PC-9 (cell line): Measurements from ENCODE around the gene CBX2. TPM values are rescaled to one million over a fixed set of nuclear protein-coding genes. Genes with fewer than 3 reads are reported as not detected.

Source experiments
- BruUV-seq: library from RNA; stranded (reverse); fragments of 400-500 nt; replicated peaks from 2 replicates; lab custom pipeline; 2021; lab: Mats Ljungman, UMichigan
- CTCF ChIA-PET: fragments of 300-600 bp; sonication (Branson Sonifier 250); formaldehyde crosslinking; loops from one replicate; lab custom pipeline; 2022; ENCODE audit warnings: antibody characterized with exemption; lab: Charles Lee
- POLR2A ChIA-PET: fragments of 300-600 bp; sonication (Branson Sonifier 250); formaldehyde crosslinking; loops from one replicate; lab custom pipeline; 2022; ENCODE audit warnings: antibody characterized with exemption; ENCODE audit not compliant: unreplicated experiment; lab: Charles Lee
- DNase-seq, 2 experiments: peaks; one replicate each; pipeline versions ENCODE4 v3.0.0 to v3.0.0-alpha.2; 2015 to 2022; ENCODE audit warnings: mixed read lengths in 1 of 2
- H2AFZ ChIP-seq: fragments of 200-600 bp; sonication (generic); 2 replicates; pipeline ENCODE4 v1.8.1; 2017; ENCODE audit warnings: antibody characterized with exemption
- H3F3A ChIP-seq: fragments of 200-600 bp; sonication (generic); 2 replicates; pipeline ENCODE4 v1.8.1; 2017; ENCODE audit warnings: antibody characterized with exemption, mild to moderate bottlenecking, low read depth; ENCODE audit not compliant: insufficient read depth
- H3K27ac ChIP-seq: fragments of 200-600 bp; sonication (generic); 2 replicates; pipeline ENCODE4 v1.6.1; 2016; ENCODE audit warnings: mixed run types
- H3K27me3 ChIP-seq: fragments of 200-600 bp; sonication (generic); 2 replicates; pipeline ENCODE4 v1.6.1; 2016; ENCODE audit warnings: low read depth, mixed run types; ENCODE audit not compliant: insufficient read depth
- H3K36me3 ChIP-seq: fragments of 200-600 bp; sonication (generic); 2 replicates; pipeline ENCODE4 v1.6.1; 2016; ENCODE audit warnings: low read depth, mixed run types
- H3K4me1 ChIP-seq: fragments of 200-600 bp; sonication (generic); replicated peaks from 2 replicates; pipeline ENCODE4 v1.6.1; 2016; ENCODE audit warnings: mixed run types; ENCODE audit not compliant: insufficient read depth
- H3K4me2 ChIP-seq: fragments of 200-600 bp; sonication (generic); 2 replicates; pipeline ENCODE4 v1.6.1; 2017; ENCODE audit warnings: mixed run types
- H3K4me3 ChIP-seq: fragments of 200-600 bp; sonication (generic); 2 replicates; pipeline ENCODE4 v1.6.1; 2016; ENCODE audit warnings: mixed run types
- H3K79me2 ChIP-seq: fragments of 200-600 bp; sonication (generic); 2 replicates; pipeline ENCODE4 v1.6.1; 2017; ENCODE audit warnings: low read depth, mixed run types
- H3K9me2 ChIP-seq: fragments of 200-600 bp; sonication (generic); 2 replicates; pipeline ENCODE4 v1.8.1; 2017; ENCODE audit warnings: mild to moderate bottlenecking; ENCODE audit not compliant: insufficient read depth
- H3K9me3 ChIP-seq: fragments of 200-600 bp; sonication (generic); 2 replicates; pipeline ENCODE4 v1.8.1; 2016; ENCODE audit warnings: low read depth; ENCODE audit not compliant: insufficient read depth
- H4K20me1 ChIP-seq: fragments of 200-600 bp; sonication (generic); 2 replicates; pipeline ENCODE4 v1.8.1; 2017; ENCODE audit not compliant: insufficient read depth
- CTCF ChIP-seq: fragments of 200-600 bp; sonication (generic); conservative IDR thresholded peaks from 2 replicates; pipeline ENCODE4 v1.6.1; 2017; ENCODE audit warnings: mixed run types, antibody characterized with exemption, mild to moderate bottlenecking, moderate library complexity
- EZH2 ChIP-seq: fragments of 200-600 bp; sonication (generic); IDR thresholded peaks from 2 replicates; pipeline ENCODE4 v1.8.0; 2017; ENCODE audit warnings: antibody characterized with exemption, low read depth
- intact Hi-C: fragments of 100-400 bp; cut with micrococcal nuclease; formaldehyde crosslinking; loops from one replicate; pipeline ENCODE4 v1.10.0; 2022; ENCODE audit not compliant: unreplicated experiment
- total RNA-seq: library from RNA; stranded (reverse); gene quantifications from 2 replicates; pipeline ENCODE4 v1.2.3, GENCODE V29; 2021

Gene CBX2
- total RNA-seq, 1 experiment from 2014 or later, result 32.6 TPM

GRCh38 chr17:79789943-79790804, 12.2 kb downstream of the CBX2 start:
- POLR2A ChIA-PET, result no interaction called here
- Histone ChIP-seq H2AFZ (no peak overlapping the region), H3K9me3 (no peaks in the 10 kb centered on the region), H3K36me3 (no peaks in the 10 kb centered on the region), H3K27ac (no peak overlapping the region), H3K79me2 (no peaks in the 10 kb centered on the region), H3K27me3 (no peaks in the 10 kb centered on the region), H3K9me2 (no peaks in the 10 kb centered on the region), H3K4me1 (no peaks in the 10 kb centered on the region), H4K20me1 (no peaks in the 10 kb centered on the region), H3K4me3 (no peak overlapping the region), H3F3A (peaks cover 7% of the 10 kb centered on the region; the same call in 1 of the 2 replicates), H3K4me2 (peak overlapping the region; percentile 40; the same call in 1 of the 2 replicates)
- no peak for TF ChIP-seq EZH2
- peak; percentile 73 for TF ChIP-seq CTCF
- BruUV-seq, result no TSS peak
- intact Hi-C loops, result no loop called here
- peak in 1 of 2 experiments; percentile 50 for DNase-seq
- CTCF ChIA-PET, result interaction anchor here (0.6 kb wide), 1 partner anchor 44 kb away, joined by 9 read pairs; no protein-coding TSS in a partner anchor

GRCh38 chr17:79790805-79791734, 13.1 kb downstream of the CBX2 start:
- intact Hi-C loops, result no loop called here
- no peak for TF ChIP-seq EZH2
- no peak for TF ChIP-seq CTCF
- H3K27me3 ChIP-seq, result no peaks in the 10 kb centered on the region
- H3F3A ChIP-seq, result peaks cover 7% of the 10 kb centered on the region; the same call in 1 of the 2 replicates
- H3K4me1 ChIP-seq, result peaks cover 4% of the 10 kb centered on the region; the same call in 1 of the 2 replicates
- no peak overlapping the region for H3K27ac ChIP-seq
- H3K9me2 ChIP-seq, result no peaks in the 10 kb centered on the region
- H3K4me3 ChIP-seq, result no peak overlapping the region
- ChIA-PET CTCF (interaction anchor here (0.7 kb wide), 1 partner anchor 199 kb away, joined by 4 read pairs; no protein-coding TSS in a partner anchor), POLR2A (no interaction called here)
- no peaks in the 10 kb centered on the region for H4K20me1 ChIP-seq
- DNase-seq, result no peak
- no peak overlapping the region for H2AFZ ChIP-seq
- no peaks in the 10 kb centered on the region for H3K9me3 ChIP-seq
- no peak overlapping the region for H3K4me2 ChIP-seq
- no TSS peak for BruUV-seq
- no peaks in the 10 kb centered on the region for H3K36me3 ChIP-seq
- peaks cover 4% of the 10 kb centered on the region; the same call in 1 of the 2 replicates for H3K79me2 ChIP-seq

- BruUV-seq, result no TSS peak
- H3K27ac ChIP-seq, result no peak overlapping the region
- peaks cover 6% of the 10 kb centered on the region; the same call in 1 of the 2 replicates for H3K4me1 ChIP-seq
- DNase-seq, result no peak
- H3F3A ChIP-seq, result peaks cover 7% of the 10 kb centered on the region; the same call in 1 of the 2 replicates
- no peak for TF ChIP-seq EZH2
- no peak for TF ChIP-seq CTCF
- no peaks in the 10 kb centered on the region for H4K20me1 ChIP-seq
- no peak overlapping the region for H2AFZ ChIP-seq
- intact Hi-C loops, result no loop called here
- H3K9me3 ChIP-seq, result no peaks in the 10 kb centered on the region
- POLR2A ChIA-PET, result no interaction called here
- H3K79me2 ChIP-seq, result peaks cover 8% of the 10 kb centered on the region; the same call in 1 of the 2 replicates
- H3K4me2 ChIP-seq, result no peak overlapping the region
- CTCF ChIA-PET, result interaction anchor here (0.7 kb wide), 1 partner anchor 198 kb away, joined by 4 read pairs; no protein-coding TSS in a partner anchor
- no peaks in the 10 kb centered on the region for H3K27me3 ChIP-seq
- H3K9me2 ChIP-seq, result no peaks in the 10 kb centered on the region
- no peak overlapping the region for H3K4me3 ChIP-seq
- no peaks in the 10 kb centered on the region for H3K36me3 ChIP-seq
Measured at GRCh38 chr17:79791735-79792161, 13.8 kb downstream of the CBX2 start.
